ENCODE data around the gene MICAL1. TPM values are rescaled to one million over a fixed set of nuclear protein-coding genes. Genes with fewer than 3 reads are reported as not detected.

MICAL1 gene, protein sequence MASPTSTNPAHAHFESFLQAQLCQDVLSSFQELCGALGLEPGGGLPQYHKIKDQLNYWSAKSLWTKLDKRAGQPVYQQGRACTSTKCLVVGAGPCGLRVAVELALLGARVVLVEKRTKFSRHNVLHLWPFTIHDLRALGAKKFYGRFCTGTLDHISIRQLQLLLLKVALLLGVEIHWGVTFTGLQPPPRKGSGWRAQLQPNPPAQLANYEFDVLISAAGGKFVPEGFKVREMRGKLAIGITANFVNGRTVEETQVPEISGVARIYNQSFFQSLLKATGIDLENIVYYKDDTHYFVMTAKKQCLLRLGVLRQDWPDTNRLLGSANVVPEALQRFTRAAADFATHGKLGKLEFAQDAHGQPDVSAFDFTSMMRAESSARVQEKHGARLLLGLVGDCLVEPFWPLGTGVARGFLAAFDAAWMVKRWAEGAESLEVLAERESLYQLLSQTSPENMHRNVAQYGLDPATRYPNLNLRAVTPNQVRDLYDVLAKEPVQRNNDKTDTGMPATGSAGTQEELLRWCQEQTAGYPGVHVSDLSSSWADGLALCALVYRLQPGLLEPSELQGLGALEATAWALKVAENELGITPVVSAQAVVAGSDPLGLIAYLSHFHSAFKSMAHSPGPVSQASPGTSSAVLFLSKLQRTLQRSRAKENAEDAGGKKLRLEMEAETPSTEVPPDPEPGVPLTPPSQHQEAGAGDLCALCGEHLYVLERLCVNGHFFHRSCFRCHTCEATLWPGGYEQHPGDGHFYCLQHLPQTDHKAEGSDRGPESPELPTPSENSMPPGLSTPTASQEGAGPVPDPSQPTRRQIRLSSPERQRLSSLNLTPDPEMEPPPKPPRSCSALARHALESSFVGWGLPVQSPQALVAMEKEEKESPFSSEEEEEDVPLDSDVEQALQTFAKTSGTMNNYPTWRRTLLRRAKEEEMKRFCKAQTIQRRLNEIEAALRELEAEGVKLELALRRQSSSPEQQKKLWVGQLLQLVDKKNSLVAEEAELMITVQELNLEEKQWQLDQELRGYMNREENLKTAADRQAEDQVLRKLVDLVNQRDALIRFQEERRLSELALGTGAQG
- 60.5 and 72.6 TPM in 2 replicates for total RNA-seq

GRCh38 chr6:109455437-109456110 lies at the start of gene MICAL1:
TSS of gene MICAL1 (minus strand) at chr6:109455772. CDS start at chr6:109454196, 1,576 bp downstream.

DNA sequence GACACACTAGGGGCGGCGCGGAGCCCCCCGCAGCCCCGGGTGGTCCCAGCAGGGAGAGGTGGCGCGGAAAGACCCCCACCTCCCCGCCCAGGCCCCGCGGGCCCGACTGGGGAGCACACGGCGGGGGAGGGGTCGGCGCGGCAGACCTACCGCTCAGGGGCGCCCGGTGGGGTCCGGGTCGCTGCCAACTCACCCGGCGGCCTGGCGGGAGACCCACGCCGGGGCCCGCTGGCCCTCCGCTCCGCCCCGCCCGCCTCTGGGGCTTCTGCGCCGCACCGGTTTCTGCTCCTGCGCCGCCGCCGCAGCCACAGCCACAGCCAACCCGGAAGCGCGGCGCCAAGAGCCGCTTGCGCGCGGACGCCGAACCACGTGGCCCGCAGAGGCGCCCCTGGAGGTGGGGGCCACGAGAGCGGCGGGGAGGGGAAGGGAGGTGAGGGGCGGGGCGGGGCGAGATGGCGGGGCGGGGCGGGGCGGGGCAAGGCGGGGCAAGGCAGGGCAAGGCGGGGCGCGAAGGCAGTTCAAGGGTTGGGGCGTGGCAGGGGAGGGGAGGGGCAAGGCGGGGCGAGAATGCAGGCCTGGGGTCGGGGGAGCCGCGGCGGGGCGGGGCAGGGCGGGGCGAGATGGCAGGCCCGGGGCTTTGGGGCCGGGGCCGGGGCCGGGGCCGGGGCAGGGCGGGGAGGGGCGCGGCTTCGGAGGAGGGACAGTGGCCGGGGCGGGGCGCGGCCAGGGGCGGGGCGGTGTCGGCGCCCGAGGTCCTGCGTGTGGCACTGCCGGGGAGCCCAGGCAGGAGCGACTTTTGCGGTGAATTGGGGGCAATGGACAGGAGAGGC lies 27.5 kb upstream of the MICAL1 start, which contains the start of gene ZBTB24:
TSS of gene ZBTB24 (minus strand) at position 315 of the 830 bp plus-strand sequence. CDS start 1,193 bp downstream, outside the sequence.

GRCh38 chr6:109440331-109441068 lies 15.1 kb downstream of the MICAL1 start, which contains the start of the genes PPIL6 and SMPD2:
TSS of gene PPIL6 (minus strand) at chr6:109440628. CDS start at chr6:109440590, 38 bp downstream.
TSS of gene SMPD2 (plus strand) at chr6:109440724. CDS start at chr6:109441122, 398 bp downstream.

Other genes with a start within 250 kb of the MICAL1 start
- gene CD164, start 73.3 kb downstream of the MICAL1 start, total RNA-seq = 227 and 237 TPM in 2 replicates
- 2.2 and 3.8 TPM in 2 replicates for gene PPIL6, start 15.1 kb downstream of the MICAL1 start, total RNA-seq
- 6.8 and 8.7 TPM in 2 replicates for gene SMPD2, start 15.0 kb downstream of the MICAL1 start, total RNA-seq
- 7.0 and 8.6 TPM in 2 replicates for gene ZBTB24, start 27.4 kb upstream of the MICAL1 start, total RNA-seq
- 4.8 and 5.0 TPM in 2 replicates for gene AK9, start 235.4 kb upstream of the MICAL1 start, total RNA-seq
- gene FIG4, start 235.5 kb upstream of the MICAL1 start, total RNA-seq = 27.8 and 30.0 TPM in 2 replicates